AG04450 (cell line): ENCODE results near the gene ARNT2. TPM values are rescaled to one million over a fixed set of nuclear protein-coding genes. Genes with fewer than 3 reads are reported as not detected.

Source experiments
- CTCF ChIA-PET: fragments of 300-600, 350-600 bp; formaldehyde crosslinking; extraction: SDS; loops from one replicate; lab custom pipeline; 2022; ENCODE audit warnings: antibody characterized with exemption, inconsistent platforms; lab: Charles Lee
- POLR2A ChIA-PET: fragments of 350-600 bp; formaldehyde crosslinking; extraction: SDS; loops from one replicate; lab custom pipeline; 2021; ENCODE audit warnings: antibody characterized with exemption, inconsistent platforms; lab: Yijun Ruan, JAX
- DNase-seq: peaks from one replicate; pipeline ENCODE4 v3.0.0-alpha.2; 2011; ENCODE audit warnings: low read depth, low spot score
- H3K27ac ChIP-seq: one replicate; pipeline ENCODE4 v1.5.1; 2012; ENCODE audit warnings: low read depth, low read length, control low read depth
- H3K27me3 ChIP-seq: one replicate; pipeline ENCODE4 v1.6.0; 2012; ENCODE audit warnings: low read length; ENCODE audit not compliant: control insufficient read depth, insufficient read depth
- H3K4me3 ChIP-seq: 2 replicates; pipeline ENCODE4 v1.5.1; 2011; ENCODE audit warnings: mild to moderate bottlenecking, low read depth, low read length, control low read depth
- H3K9me3 ChIP-seq: 2 replicates; pipeline ENCODE4 v1.5.1; 2012; ENCODE audit warnings: low read length; ENCODE audit not compliant: control insufficient read depth, insufficient read depth
- polyA plus RNA-seq: library from polyadenylated mRNA; depleted of rRNA; stranded (reverse); fragments of >200 nt; gene quantifications from 2 replicates; pipeline ENCODE4 v1.2.3, GENCODE V29; 2011
- TF ChIP-seq, protein P1 (sequence below): IDR thresholded peaks from 2 replicates; pipeline ENCODE4 v1.5.1; 2011; ENCODE audit warnings: low read depth, low read length, control low read depth, inconsistent platforms

Gene ARNT2
- polyA plus RNA-seq, 1 experiment, result 36.8 TPM

GRCh38 chr15:80596521-80596976 is 192.4 kb downstream of the ARNT2 start:
- Histone ChIP-seq H3K9me3 (peaks cover 19% of the 10 kb centered on the region), H3K27ac (no peak overlapping the region), H3K4me3 (no peak overlapping the region), H3K27me3 (no peaks in the 10 kb centered on the region)
- TF ChIP-seq, protein P1, sequence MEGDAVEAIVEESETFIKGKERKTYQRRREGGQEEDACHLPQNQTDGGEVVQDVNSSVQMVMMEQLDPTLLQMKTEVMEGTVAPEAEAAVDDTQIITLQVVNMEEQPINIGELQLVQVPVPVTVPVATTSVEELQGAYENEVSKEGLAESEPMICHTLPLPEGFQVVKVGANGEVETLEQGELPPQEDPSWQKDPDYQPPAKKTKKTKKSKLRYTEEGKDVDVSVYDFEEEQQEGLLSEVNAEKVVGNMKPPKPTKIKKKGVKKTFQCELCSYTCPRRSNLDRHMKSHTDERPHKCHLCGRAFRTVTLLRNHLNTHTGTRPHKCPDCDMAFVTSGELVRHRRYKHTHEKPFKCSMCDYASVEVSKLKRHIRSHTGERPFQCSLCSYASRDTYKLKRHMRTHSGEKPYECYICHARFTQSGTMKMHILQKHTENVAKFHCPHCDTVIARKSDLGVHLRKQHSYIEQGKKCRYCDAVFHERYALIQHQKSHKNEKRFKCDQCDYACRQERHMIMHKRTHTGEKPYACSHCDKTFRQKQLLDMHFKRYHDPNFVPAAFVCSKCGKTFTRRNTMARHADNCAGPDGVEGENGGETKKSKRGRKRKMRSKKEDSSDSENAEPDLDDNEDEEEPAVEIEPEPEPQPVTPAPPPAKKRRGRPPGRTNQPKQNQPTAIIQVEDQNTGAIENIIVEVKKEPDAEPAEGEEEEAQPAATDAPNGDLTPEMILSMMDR, result no peak
- no peak for DNase-seq
- CTCF ChIA-PET, result interaction anchor here (1.2 kb wide), 1 partner anchor 29 kb away, joined by 4 read pairs; no protein-coding TSS in a partner anchor
- POLR2A ChIA-PET, result no interaction called here

- no peak for DNase-seq
- H3K4me3 ChIP-seq, result no peak overlapping the region
- POLR2A ChIA-PET, result no interaction called here
- peaks cover 18% of the 10 kb centered on the region for H3K9me3 ChIP-seq
- no peaks in the 10 kb centered on the region for H3K27me3 ChIP-seq
- CTCF ChIA-PET, result interaction anchor here (1.2 kb wide), 1 partner anchor 29 kb away, joined by 4 read pairs; no protein-coding TSS in a partner anchor
- TF ChIP-seq, protein P1, result no peak
- H3K27ac ChIP-seq, result no peak overlapping the region
Measured at GRCh38 chr15:80597076-80597475, 192.9 kb downstream of the ARNT2 start.

- Histone ChIP-seq H3K4me3 (no peak overlapping the region), H3K9me3 (peaks cover 13% of the 10 kb centered on the region; the same call in 1 of the 2 replicates), H3K27me3 (no peaks in the 10 kb centered on the region), H3K27ac (no peak overlapping the region)
- peak; percentile 53 for DNase-seq
- POLR2A ChIA-PET, result no interaction called here
- TF ChIP-seq, protein P1, result no peak
- CTCF ChIA-PET, result no interaction called here
Measured at GRCh38 chr15:80599359-80599758, 195.2 kb downstream of the ARNT2 start.

- no peaks in the 10 kb centered on the region for H3K27me3 ChIP-seq
- CTCF ChIA-PET, result no interaction called here
- H3K9me3 ChIP-seq, result peaks cover 13% of the 10 kb centered on the region; the same call in 1 of the 2 replicates
- H3K4me3 ChIP-seq, result no peak overlapping the region
- no peak for DNase-seq
- TF ChIP-seq, protein P1, result no peak
- H3K27ac ChIP-seq, result no peak overlapping the region
- POLR2A ChIA-PET, result no interaction called here
Measured at GRCh38 chr15:80600626-80601025, 196.4 kb downstream of the ARNT2 start.

GRCh38 chr15:80601256-80601655 is 197.1 kb downstream of the ARNT2 start:
- Histone ChIP-seq H3K27ac (no peak overlapping the region), H3K4me3 (no peak overlapping the region), H3K9me3 (peaks cover 13% of the 10 kb centered on the region; the same call in 1 of the 2 replicates), H3K27me3 (no peaks in the 10 kb centered on the region)
- ChIA-PET CTCF (no interaction called here), POLR2A (no interaction called here)
- DNase-seq, result no peak
- TF ChIP-seq, protein P1, result no peak
